ENCODE measurements around the gene FAM156A.
"Not testable (repeated sequence)": the region's sequence is repeated elsewhere in the genome, so short reads cannot be mapped to it uniquely, and the experiment has no call there.

The FAM156A gene

DNA sequence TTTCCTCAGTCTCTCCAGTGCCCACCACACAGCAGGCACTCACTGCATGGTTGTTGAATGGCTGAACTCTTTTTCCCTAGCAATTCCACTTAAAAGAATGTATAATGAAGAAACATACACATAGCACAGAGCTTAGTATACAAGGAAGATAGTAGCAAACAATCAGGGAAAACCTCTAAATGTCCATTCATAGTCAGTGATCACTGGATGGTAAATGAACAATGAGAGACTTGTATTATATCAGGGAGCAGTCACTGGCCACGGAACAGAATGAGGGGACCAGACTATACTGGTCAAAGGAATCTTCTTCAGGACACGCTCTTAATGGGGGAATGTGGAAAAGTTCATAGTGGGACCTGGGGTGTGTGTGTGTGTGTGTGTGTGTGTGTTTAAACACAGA, 43.6 kb upstream of the FAM156A start:
- DNase-seq (ENCODE audit: extremely low spot score) = no peak
- ChIA-PET CTCF (no interaction called here), POLR2A (interaction anchor here (0.7 kb wide), 1 partner anchor 592 kb away, joined by 3 read pairs; no protein-coding TSS in a partner anchor)
- TF ChIP-seq LEF1 (IDR thresholded peaks at IDR 0.05; ENCODE audit: borderline replicate concordance) (no peak), L3MBTL2 (conservative IDR thresholded peaks at IDR 0.05) (no peak), SP1 (IDR thresholded peaks at IDR 0.05) (no peak), SUZ12 (IDR thresholded peaks at IDR 0.05) (no peak), HDGF (IDR thresholded peaks at IDR 0.05; ENCODE audit: borderline replicate concordance) (no peak), ZNF384 (IDR thresholded peaks at IDR 0.05) (no peak), FOXM1 (IDR thresholded peaks at IDR 0.05; ENCODE audit: borderline replicate concordance) (no peak), ARNT (IDR thresholded peaks at IDR 0.05) (no peak), BHLHE40 (IDR thresholded peaks at IDR 0.05; ENCODE audit: borderline replicate concordance) (no peak), ELF4 (IDR thresholded peaks at IDR 0.05) (no peak), NFRKB (IDR thresholded peaks at IDR 0.05) (no peak), FOXA1 (IDR thresholded peaks at IDR 0.05) (no peak), FOXK2 (IDR thresholded peaks at IDR 0.05) (no peak), CTBP1 (IDR thresholded peaks at IDR 0.05; ENCODE audit: borderline replicate concordance) (no peak), TARDBP (IDR thresholded peaks at IDR 0.05) (no peak)
- TF ChIP-seq, protein P1, sequence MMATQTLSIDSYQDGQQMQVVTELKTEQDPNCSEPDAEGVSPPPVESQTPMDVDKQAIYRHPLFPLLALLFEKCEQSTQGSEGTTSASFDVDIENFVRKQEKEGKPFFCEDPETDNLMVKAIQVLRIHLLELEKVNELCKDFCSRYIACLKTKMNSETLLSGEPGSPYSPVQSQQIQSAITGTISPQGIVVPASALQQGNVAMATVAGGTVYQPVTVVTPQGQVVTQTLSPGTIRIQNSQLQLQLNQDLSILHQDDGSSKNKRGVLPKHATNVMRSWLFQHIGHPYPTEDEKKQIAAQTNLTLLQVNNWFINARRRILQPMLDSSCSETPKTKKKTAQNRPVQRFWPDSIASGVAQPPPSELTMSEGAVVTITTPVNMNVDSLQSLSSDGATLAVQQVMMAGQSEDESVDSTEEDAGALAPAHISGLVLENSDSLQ (IDR thresholded peaks at IDR 0.05) = no peak

DNA sequence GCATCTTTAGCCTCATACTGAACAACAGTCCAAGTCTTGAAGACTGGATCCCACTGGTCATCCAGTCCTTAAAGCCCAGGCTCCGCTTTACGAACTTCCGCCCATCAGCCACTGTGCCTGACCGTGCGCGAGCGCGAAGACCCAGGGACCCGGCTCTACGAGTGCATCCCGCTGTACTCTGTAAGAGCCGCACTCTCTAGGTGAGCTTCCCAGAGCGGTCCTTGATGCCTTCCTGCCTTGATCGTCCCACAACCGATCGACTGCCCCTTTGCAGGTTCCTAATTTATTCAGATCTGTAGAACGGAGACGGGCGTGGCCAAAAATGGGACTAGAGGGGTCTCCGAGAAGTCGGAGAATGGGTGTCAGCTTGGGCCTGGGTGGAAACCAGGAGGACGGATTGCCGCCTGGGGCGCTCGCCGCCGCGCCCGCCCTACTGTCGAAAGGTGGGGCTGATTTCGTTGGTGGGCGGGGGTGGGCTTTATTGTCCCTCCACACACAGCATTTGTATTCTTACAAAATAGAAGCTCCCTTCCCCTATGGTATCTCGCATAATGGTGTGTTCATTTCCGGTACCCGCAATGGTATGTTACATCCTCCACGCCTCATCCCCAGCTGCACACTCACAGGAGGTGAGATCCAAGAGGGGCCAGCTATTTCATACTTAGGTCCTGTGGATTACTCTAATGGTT, 42.3 kb upstream of the FAM156A start:
- no peak for TF ChIP-seq HDGF (IDR thresholded peaks at IDR 0.05; ENCODE audit: borderline replicate concordance)
- TF ChIP-seq ARNT (IDR thresholded peaks at IDR 0.05) = no peak
- TF ChIP-seq, protein P1 (IDR thresholded peaks at IDR 0.05) = no peak
- TF ChIP-seq BHLHE40 (IDR thresholded peaks at IDR 0.05; ENCODE audit: borderline replicate concordance) = no peak
- TF ChIP-seq SUZ12 (IDR thresholded peaks at IDR 0.05) = no peak
- TF ChIP-seq FOXK2 (IDR thresholded peaks at IDR 0.05) = no peak
- no peak for TF ChIP-seq L3MBTL2 (conservative IDR thresholded peaks at IDR 0.05)
- no peak for TF ChIP-seq LEF1 (IDR thresholded peaks at IDR 0.05; ENCODE audit: borderline replicate concordance)
- TF ChIP-seq ZNF384 (IDR thresholded peaks at IDR 0.05) = no peak
- no peak for TF ChIP-seq SP1 (IDR thresholded peaks at IDR 0.05)
- TF ChIP-seq ELF4 (IDR thresholded peaks at IDR 0.05) = no peak
- no peak for TF ChIP-seq FOXA1 (IDR thresholded peaks at IDR 0.05)
- no peak for TF ChIP-seq FOXM1 (IDR thresholded peaks at IDR 0.05; ENCODE audit: borderline replicate concordance)
- TF ChIP-seq CTBP1 (IDR thresholded peaks at IDR 0.05; ENCODE audit: borderline replicate concordance) = no peak
- TF ChIP-seq NFRKB (IDR thresholded peaks at IDR 0.05) = no peak
- no peak for TF ChIP-seq TARDBP (IDR thresholded peaks at IDR 0.05)

DNA sequence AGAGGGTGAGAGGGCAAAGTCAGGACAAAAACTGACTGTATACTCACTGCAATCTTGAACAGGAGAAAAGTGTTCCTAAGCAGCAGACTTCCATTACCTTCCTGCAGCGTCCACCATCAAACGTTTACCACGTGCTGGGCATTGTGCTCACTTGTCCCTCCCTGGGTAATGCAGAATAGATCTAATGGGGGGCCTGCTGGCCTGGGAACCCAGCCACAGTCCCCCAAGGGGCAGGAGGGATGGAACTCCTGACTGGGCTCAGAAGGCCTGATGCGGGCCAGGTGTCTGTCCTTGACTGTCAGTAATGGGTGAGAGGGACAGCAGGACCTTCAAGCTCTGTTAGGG, 37.6 kb upstream of the FAM156A start:
- DNase-seq (ENCODE audit: extremely low spot score) = no peak
- CTCF ChIA-PET = no interaction called here
- POLR2A ChIA-PET = interaction anchor here (1.0 to 3.0 kb wide), 4 partner anchors 8 to 86 kb away, joined by 4 to 18 read pairs (median 8); partner anchors contain the start of gene TSPYL2
- TF ChIP-seq L3MBTL2 (conservative IDR thresholded peaks at IDR 0.05) (peak; percentile 34; the same call in 1 of the 2 replicates), HDGF (IDR thresholded peaks at IDR 0.05; ENCODE audit: borderline replicate concordance) (no peak)

More for the DNA sequence above, 42.3 kb upstream of the FAM156A start:
- ChIA-PET CTCF (no interaction called here), POLR2A (no interaction called here)
- DNase-seq (ENCODE audit: extremely low spot score) = no peak

DNA sequence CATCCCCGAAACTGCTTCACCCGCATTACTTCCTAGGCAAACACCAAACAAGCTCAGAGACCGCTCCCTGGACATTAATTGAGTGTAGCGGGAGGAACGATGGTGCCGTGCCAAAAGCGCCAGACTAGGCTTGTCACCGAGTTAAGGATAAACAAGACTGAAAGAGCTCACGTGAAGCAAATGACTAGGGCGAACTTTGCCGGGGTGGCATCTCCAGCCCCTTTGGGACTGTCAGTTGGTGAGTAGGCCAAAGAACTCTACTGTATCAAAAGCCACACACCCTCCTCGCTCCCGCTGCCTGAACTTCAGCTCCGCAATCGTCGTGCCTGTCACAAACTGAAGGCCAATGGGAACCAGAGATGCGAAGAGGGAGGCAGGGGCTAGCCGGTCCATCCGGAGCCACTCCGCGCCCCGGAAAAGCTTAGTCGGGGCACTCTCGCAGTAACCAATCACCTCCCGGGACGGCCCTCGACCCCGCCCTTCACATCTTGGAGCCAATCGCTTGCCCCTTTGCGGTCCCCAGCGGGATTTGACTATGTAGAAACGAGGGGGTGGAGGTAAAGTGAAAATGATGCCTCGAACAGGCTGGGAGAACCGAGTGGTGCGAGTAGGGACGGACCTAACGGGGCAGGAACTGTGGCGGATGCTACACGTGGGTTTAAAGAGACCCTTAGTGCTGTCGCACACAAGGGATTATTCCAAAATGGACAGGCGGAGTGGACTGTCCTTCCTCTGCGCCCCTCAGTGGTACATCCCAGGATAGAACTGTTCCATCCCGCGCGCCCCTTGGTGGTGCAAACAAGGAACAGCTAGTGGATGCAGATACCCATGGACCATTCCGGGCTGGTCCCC, 37.0 kb upstream of the FAM156A start:
- TF ChIP-seq, protein P1 (IDR thresholded peaks at IDR 0.05) = peak; percentile 96
- TF ChIP-seq LEF1 (IDR thresholded peaks at IDR 0.05; ENCODE audit: borderline replicate concordance) (no peak), BHLHE40 (IDR thresholded peaks at IDR 0.05; ENCODE audit: borderline replicate concordance) (peak; percentile 89), FOXM1 (IDR thresholded peaks at IDR 0.05; ENCODE audit: borderline replicate concordance) (peak; percentile 51; the same call in 1 of the 2 replicates)
- ChIA-PET POLR2A (interaction anchor here (0.9 to 3.0 kb wide), 6 partner anchors 9 to 111 kb away, joined by 3 to 18 read pairs (median 6); partner anchors contain the start of gene TSPYL2), CTCF (interaction anchor here (0.6 to 1.3 kb wide), 4 partner anchors 8 to 196 kb away, joined by 3 to 5 read pairs (median 4); no protein-coding TSS in a partner anchor)
- DNase-seq (ENCODE audit: extremely low spot score) = peak; percentile 88

DNA sequence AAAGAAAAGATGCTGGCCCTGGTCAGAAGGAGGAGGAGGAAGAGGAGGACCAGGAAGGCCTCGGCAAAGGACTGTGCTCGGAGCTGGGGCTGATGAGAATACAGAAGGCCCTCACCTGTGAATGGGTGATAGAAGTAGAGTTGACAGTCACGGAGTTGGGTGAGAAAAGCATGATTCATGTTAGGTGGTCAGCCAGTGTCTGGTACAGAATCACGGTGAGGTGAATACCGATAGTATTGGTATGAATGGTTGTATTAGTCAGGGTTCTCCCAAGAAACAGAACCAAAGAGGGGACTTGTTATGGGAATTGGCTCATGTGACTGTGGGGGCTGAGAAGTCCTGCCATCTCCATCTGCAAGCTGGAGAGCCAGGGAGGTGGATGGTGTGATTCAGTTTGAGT, 32.5 kb upstream of the FAM156A start:
- ChIA-PET POLR2A (no interaction called here), CTCF (interaction anchor here (0.7 to 1.9 kb wide), 2 partner anchors 12 to 48 kb away, joined by 3 to 7 read pairs; no protein-coding TSS in a partner anchor)
- DNase-seq (ENCODE audit: extremely low spot score) = no peak
- TF ChIP-seq TARDBP (IDR thresholded peaks at IDR 0.05) = no peak
- no peak for TF ChIP-seq LEF1 (IDR thresholded peaks at IDR 0.05; ENCODE audit: borderline replicate concordance)
- TF ChIP-seq FOXA1 (IDR thresholded peaks at IDR 0.05) = no peak
- no peak for TF ChIP-seq SP1 (IDR thresholded peaks at IDR 0.05)
- no peak for TF ChIP-seq HDGF (IDR thresholded peaks at IDR 0.05; ENCODE audit: borderline replicate concordance)
- no peak for TF ChIP-seq L3MBTL2 (conservative IDR thresholded peaks at IDR 0.05)
- TF ChIP-seq FOXM1 (IDR thresholded peaks at IDR 0.05; ENCODE audit: borderline replicate concordance) = no peak
- TF ChIP-seq, protein P1 (IDR thresholded peaks at IDR 0.05) = no peak
- TF ChIP-seq ARNT (IDR thresholded peaks at IDR 0.05) = no peak
- TF ChIP-seq BHLHE40 (IDR thresholded peaks at IDR 0.05; ENCODE audit: borderline replicate concordance) = no peak
- TF ChIP-seq ELF4 (IDR thresholded peaks at IDR 0.05) = no peak
- no peak for TF ChIP-seq CTBP1 (IDR thresholded peaks at IDR 0.05; ENCODE audit: borderline replicate concordance)
- TF ChIP-seq SUZ12 (IDR thresholded peaks at IDR 0.05) = no peak
- no peak for TF ChIP-seq ZNF384 (IDR thresholded peaks at IDR 0.05)

DNA sequence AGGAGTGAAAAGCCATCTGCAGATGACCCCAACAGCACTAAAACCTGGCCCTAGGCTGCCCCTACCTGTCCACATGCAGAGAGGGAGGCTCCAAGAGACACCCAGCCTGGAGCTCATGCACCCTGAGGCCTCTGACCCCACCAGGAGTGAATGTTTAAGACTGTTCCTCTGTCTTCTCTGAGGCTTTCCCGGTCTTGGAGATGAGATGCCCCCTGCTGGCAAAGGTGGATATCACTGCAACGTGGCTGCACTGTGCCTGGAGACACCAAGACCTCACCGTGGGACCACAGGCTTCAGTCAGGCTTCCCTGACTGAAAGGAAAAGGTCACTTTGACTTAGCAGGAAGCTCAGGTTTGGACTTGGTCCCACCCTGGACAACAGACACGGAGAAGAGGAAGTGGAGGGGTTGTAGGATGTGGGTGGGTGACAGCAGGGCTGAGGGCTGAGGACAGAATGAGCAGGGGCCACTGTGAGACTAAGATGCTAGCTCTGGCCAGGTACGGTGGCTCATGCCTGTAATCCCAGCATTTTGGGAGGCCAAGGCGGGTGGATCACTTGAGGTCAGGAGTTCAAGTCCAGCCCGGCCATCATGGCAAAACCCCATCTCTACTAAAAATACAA, 31.8 kb upstream of the FAM156A start:
- POLR2A ChIA-PET = not testable (repeated sequence)
- CTCF ChIA-PET = interaction anchor here (0.5 to 1.9 kb wide), 4 partner anchors 12 to 1617 kb away, joined by 4 to 7 read pairs (median 6); no protein-coding TSS in a partner anchor
- peak; percentile 68 for DNase-seq (ENCODE audit: extremely low spot score)

All from HEK293T (cell line).